ENCODE data around the gene CD33.

DNA sequence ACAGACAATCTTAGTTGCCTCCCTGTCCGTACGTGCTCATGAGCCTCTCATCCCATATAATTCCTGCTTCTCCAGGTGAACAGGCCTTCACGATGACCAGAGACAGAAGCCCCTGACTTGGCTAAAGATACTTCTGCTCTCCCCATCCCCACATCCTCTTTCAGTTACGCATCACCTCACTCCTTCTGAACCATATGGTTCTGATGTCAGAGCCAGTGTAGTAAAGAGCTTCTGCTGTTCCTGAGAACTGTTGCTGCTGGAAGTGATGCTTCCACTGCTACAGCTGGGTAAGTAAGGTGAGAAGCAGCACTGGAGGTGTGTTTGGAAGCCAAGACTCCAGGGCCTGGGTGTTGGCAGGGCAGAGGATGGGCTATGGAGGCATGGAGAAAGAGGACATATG is 38.9 kb downstream of the CD33 start:
- no peak for TF ChIP-seq EZH2 (IDR thresholded peaks at IDR 0.05; ENCODE audit: borderline replicate concordance)
- no peak for TF ChIP-seq EZH2phosphoT487 (IDR thresholded peaks at IDR 0.05; ENCODE audit: low read depth, severe bottlenecking, unreplicated experiment)

Data from hepatocyte (in vitro differentiated cells).